Ovary (tissue), 9 donors: ENCODE measurements around the gene HOXC12. TPM values are rescaled to one million over a fixed set of nuclear protein-coding genes. Genes with fewer than 3 reads are reported as not detected.

ENCODE experiments used
- DNase-seq, 5 donors: peaks; one replicate each; pipeline ENCODE4 v3.0.0-alpha.2; 2019 to 2020
- H3K27ac ChIP-seq, 2 donors: fragments of 200-600 bp; one replicate each; pipeline versions ENCODE4 v1.5.1 to v1.8.0; 2019 to 2022
- H3K27me3 ChIP-seq: fragments of 200-600 bp; one replicate; pipeline ENCODE4 v1.8.0; 2022
- H3K36me3 ChIP-seq: fragments of 200-600 bp; sonication (generic); one replicate; pipeline ENCODE4 v1.5.1; 2019
- H3K4me1 ChIP-seq: one replicate; pipeline ENCODE4 v1.8.1; 2013; ENCODE audit warnings: mild to moderate bottlenecking, moderate library complexity; ENCODE audit not compliant: insufficient read depth
- H3K4me3 ChIP-seq: fragments of 200-600 bp; sonication (generic); one replicate; pipeline ENCODE4 v1.5.1; 2017
- H3K9me3 ChIP-seq, 2 donors: fragments of 200-600 bp in 1 of 2; sonication (generic) in 1 of 2; one replicate each; pipeline versions ENCODE4 v1.5.1 to v1.8.1; 2013 to 2019; ENCODE audit warnings: mild to moderate bottlenecking in 1 of 2, moderate library complexity in 1 of 2
- CTCF ChIP-seq, 3 donors: fragments of 450-650 bp in 2 of 3; fragments of 200-600 bp in 1 of 3; IDR thresholded peaks; one replicate each; pipeline versions ENCODE4 v1.5.1 to v1.8.0; 2016 to 2022; ENCODE audit warnings: antibody characterized with exemption in 3 of 3, mild to moderate bottlenecking in 1 of 3
- EP300 ChIP-seq: sonication (generic); formaldehyde crosslinking; IDR thresholded peaks from one replicate; pipeline ENCODE4 v1.6.1; 2017; ENCODE audit warnings: antibody characterized with exemption
- POLR2A ChIP-seq: fragments of 450-650 bp; IDR thresholded peaks from one replicate; pipeline ENCODE4 v1.6.1; 2017; ENCODE audit warnings: antibody characterized with exemption, mild to moderate bottlenecking, moderate library complexity
- WGBS, 3 donors: extraction: QIAGEN DNeasy Blood & Tissue Kit in 1 of 3; methylation state at CpG; one replicate each; pipeline versions ENCODE4 v1.1.5 to v1.1.7; 2013 to 2017; 5-methylcytosine and 5-hydroxymethylcytosine counted together
- intact Hi-C, 4 donors: fragments of 100-400 bp; cut with DNase I; formaldehyde crosslinking; loops; one replicate each; pipeline versions ENCODE4 v1.11.0 to v1.15.1; 2022 to 2023
- polyA plus RNA-seq, 2 donors: library from polyadenylated mRNA; stranded (reverse); fragments of 200-250 nt in 1 of 2; fragments of 350-450 nt in 1 of 2; fragmentation: Illumina TruSeq in 1 of 2; extraction: RNeasy Lipid Tissue Mini Kit (QIAGEN cat#74804) in 1 of 2; gene quantifications; one replicate each; pipeline ENCODE4 v1.2.3, GENCODE V29; 2013 to 2014
- total RNA-seq, 7 donors: library from RNA; depleted of rRNA in 2 of 7; stranded (reverse); fragments of >200 nt in 2 of 7; fragmentation: NEBNext Ultra II Directional in 3 of 7; extraction: Animal tissue kit (Norgen Biotek cat#: 25700) in 3 of 7; gene quantifications; one replicate each; pipeline versions ENCODE4 v1.1.0 to v1.2.4, GENCODE V29; 2016 to 2023
- donor health status: DM: no; HTN: no; CAD: no; lungs with moderate emphysema.
- donor health status: DM: no; HTN: no; CAD: no.
- donor health status: Bipolar disorder and iron deficiency.
- donor health status: DM: yes; HTN: yes; CAD: no.
- donor health status: DM: no; HTN: no; CAD: no.
- donor health status: DM: yes; HTN: yes; CAD: no.

HOXC12 gene
- total and polyA plus RNA-seq, 9 donors, result not detected

- Histone ChIP-seq H3K9me3 (no peaks in the 10 kb centered on the region), H3K4me1 (peaks cover 4% of the 10 kb centered on the region), H3K36me3 (no peaks in the 10 kb centered on the region), H3K27me3 (peaks cover 2% of the 10 kb centered on the region), H3K4me3 (no peak overlapping the region), H3K27ac (no peak overlapping the region)
- intact Hi-C loops, result loop anchor here in 2 of 4 donors (10.0 kb wide), 2 partner anchors 382 to 392 kb away; partner anchors contain the start of gene GPR84 (in 1 of the 2)
- 15 to 59% (median 17%) methylated on average over 26 of the region's 26 CpGs for WGBS, 3 donors
- TF ChIP-seq EP300 (no peak), CTCF (IDR thresholded peaks at IDR 0.05) (no peak), POLR2A (no peak)
- DNase-seq, result no peak
Observed at GRCh38 chr12:53982648-53983567, 28.2 kb downstream of the HOXC12 start.

DNA sequence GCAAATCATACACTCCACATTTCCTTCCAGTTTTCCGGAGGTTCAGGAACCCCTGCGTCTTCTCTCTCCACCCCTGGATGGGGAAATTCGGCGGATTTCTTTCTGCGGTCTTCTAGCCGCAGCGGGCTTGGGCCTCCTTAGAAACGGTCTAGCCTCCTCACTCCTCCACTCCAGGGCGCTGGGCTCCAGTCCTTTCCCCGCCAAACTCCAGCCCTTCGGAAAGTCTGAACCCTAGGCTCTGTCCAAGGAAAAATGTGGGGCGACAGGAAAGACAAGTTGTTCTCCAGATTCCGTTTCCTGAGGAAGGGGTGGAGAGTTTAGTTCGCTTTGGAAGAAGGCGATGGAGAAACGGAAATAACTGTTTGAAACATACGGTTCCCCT, 28.9 kb downstream of the HOXC12 start:
- DNase-seq, result no peak
- H3K36me3 ChIP-seq, result no peaks in the 10 kb centered on the region
- peaks cover 4% of the 10 kb centered on the region for H3K4me1 ChIP-seq
- H3K27ac ChIP-seq, result no peak overlapping the region
- H3K9me3 ChIP-seq, result no peaks in the 10 kb centered on the region
- WGBS, 3 donors, result 15 to 66% (median 19%) methylated on average over 17 of the region's 17 CpGs
- intact Hi-C loops, result loop anchor here in 2 of 4 donors (10.0 kb wide), 2 partner anchors 381 to 391 kb away; partner anchors contain the start of gene GPR84 (in 1 of the 2)
- H3K4me3 ChIP-seq, result no peak overlapping the region
- TF ChIP-seq EP300 (no peak), POLR2A (no peak), CTCF (IDR thresholded peaks at IDR 0.05) (no peak)
- peaks cover 2% of the 10 kb centered on the region for H3K27me3 ChIP-seq

GRCh38 chr12:53983950-53984572, 29.4 kb downstream of the HOXC12 start:
- TF ChIP-seq EP300, result no peak
- TF ChIP-seq POLR2A, result no peak
- no peak for TF ChIP-seq CTCF (IDR thresholded peaks at IDR 0.05)
- peaks cover 4% of the 10 kb centered on the region for H3K4me1 ChIP-seq
- intact Hi-C loops, result loop anchor here in 2 of 4 donors (10.0 kb wide), 2 partner anchors 381 to 391 kb away; partner anchors contain the start of gene GPR84 (in 1 of the 2)
- no peak for DNase-seq
- 10 to 35% (median 11%) methylated on average over 30 of the region's 30 CpGs for WGBS, 3 donors
- peaks cover 2% of the 10 kb centered on the region for H3K27me3 ChIP-seq
- H3K27ac ChIP-seq, result no peak overlapping the region
- H3K9me3 ChIP-seq, result no peaks in the 10 kb centered on the region
- no peaks in the 10 kb centered on the region for H3K36me3 ChIP-seq
- no peak overlapping the region for H3K4me3 ChIP-seq

DNA sequence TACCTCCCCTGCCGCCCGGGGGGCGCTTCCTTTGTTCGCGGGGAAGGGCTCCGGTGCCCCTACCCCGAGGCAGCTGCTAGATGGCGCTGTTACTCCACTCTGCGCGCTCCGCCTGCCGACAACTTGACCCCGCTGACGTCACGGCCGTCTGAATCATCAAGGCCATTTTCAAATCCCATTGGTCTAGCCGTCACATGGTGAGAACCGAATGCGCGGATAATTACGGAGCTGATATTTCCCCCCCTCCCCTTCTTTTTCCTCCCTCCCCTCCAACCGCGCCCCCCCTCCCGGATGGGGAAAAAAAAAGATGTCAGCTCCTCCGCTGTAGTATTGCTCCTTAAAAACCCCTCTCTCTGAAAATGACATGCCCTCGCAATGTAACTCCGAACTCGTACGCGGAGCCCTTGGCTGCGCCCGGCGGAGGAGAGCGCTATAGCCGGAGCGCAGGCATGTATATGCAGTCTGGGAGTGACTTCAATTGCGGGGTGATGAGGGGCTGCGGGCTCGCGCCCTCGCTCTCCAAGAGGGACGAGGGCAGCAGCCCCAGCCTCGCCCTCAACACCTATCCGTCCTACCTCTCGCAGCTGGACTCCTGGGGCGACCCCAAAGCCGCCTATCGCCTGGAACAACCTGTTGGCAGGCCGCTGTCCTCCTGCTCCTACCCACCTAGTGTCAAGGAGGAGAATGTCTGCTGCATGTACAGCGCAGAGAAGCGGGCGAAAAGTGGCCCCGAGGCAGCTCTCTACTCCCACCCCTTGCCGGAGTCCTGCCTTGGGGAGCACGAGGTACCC, 30.4 kb downstream of the HOXC12 start, which contains the start of gene HOXC10:
HOXC10 (plus strand) TSS at position 246 of the 791 bp plus-strand sequence; CDS start at position 360, 114 bp downstream.
- intact Hi-C loops, result loop anchor here in 3 of 4 donors (5.0 to 10.0 kb wide), 4 partner anchors 222 to 390 kb away; partner anchors contain the start of gene GPR84 (in 1 of the 3)
- no peaks in the 10 kb centered on the region for H3K36me3 ChIP-seq
- TF ChIP-seq EP300 (no peak), CTCF (IDR thresholded peaks at IDR 0.05) (peak; percentile 21 to 73 (median 64))
- peaks cover 4% of the 10 kb centered on the region for H3K4me1 ChIP-seq
- peak; percentile 89 to 95 (median 95) for DNase-seq
- no peaks in the 10 kb centered on the region for H3K9me3 ChIP-seq
- no peak within 1 kb of the TSS for H3K27ac ChIP-seq
- H3K27me3 ChIP-seq, result peaks cover 2% of the 10 kb centered on the region
- WGBS, 3 donors, result 3 to 6% (median 4%) methylated on average over 53 to 55 of the region's 55 CpGs
- peak within 1 kb of the TSS; percentile 42 for H3K4me3 ChIP-seq
